A673 (cell line): Measurements from ENCODE around the gene DSTN. TPM values are rescaled to one million over a fixed set of nuclear protein-coding genes. Genes with fewer than 3 reads are reported as not detected.

Experiments used
- BruUV-seq: library from RNA; stranded (reverse); fragments of 400-500 nt; replicated peaks from 2 replicates; lab custom pipeline; 2021; lab: Mats Ljungman, UMichigan
- CTCF ChIA-PET: fragments of 300-600 bp; sonication (Branson Sonifier 250); formaldehyde crosslinking; loops from one replicate; lab custom pipeline; 2022; ENCODE audit warnings: antibody characterized with exemption; lab: Charles Lee
- POLR2A ChIA-PET: fragments of 300-600 bp; sonication (Branson Sonifier 250); formaldehyde crosslinking; loops from one replicate; lab custom pipeline; 2022; ENCODE audit warnings: antibody characterized with exemption; ENCODE audit not compliant: low non-redundant PET; lab: Charles Lee
- DNase-seq: peaks from one replicate; pipeline ENCODE4 v3.0.0-alpha.2; 2015; ENCODE audit warnings: low spot score
- H3K27ac ChIP-seq: fragments of 200-600 bp; sonication (generic); 2 replicates; pipeline ENCODE4 v1.5.1; 2016; ENCODE audit warnings: mixed run types, low read depth, mild to moderate bottlenecking, mixed read lengths, antibody characterized with exemption, low read length; ENCODE audit not compliant: poor library complexity, severe bottlenecking
- H3K27me3 ChIP-seq: fragments of 200-600 bp; sonication (generic); replicated peaks from 2 replicates; pipeline ENCODE4 v1.6.1; 2017; ENCODE audit warnings: mixed run types, low read depth, mild to moderate bottlenecking, mixed read lengths, antibody characterized with exemption, low read length; ENCODE audit not compliant: insufficient read depth, poor library complexity
- H3K36me3 ChIP-seq: fragments of 200-600 bp; sonication (generic); 2 replicates; pipeline ENCODE4 v1.6.1; 2016; ENCODE audit warnings: mixed run types, mild to moderate bottlenecking, mixed read lengths, antibody characterized with exemption, low read length; ENCODE audit not compliant: insufficient read depth, poor library complexity, severe bottlenecking
- H3K4me1 ChIP-seq: fragments of 200-600 bp; sonication (generic); 2 replicates; pipeline ENCODE4 v1.6.1; 2017; ENCODE audit warnings: mixed run types, mild to moderate bottlenecking, mixed read lengths, antibody characterized with exemption, low read length; ENCODE audit not compliant: insufficient read depth, poor library complexity, severe bottlenecking
- H3K4me3 ChIP-seq: fragments of 200-600 bp; sonication (generic); 2 replicates; pipeline ENCODE4 v1.5.1; 2016; ENCODE audit warnings: low read depth, mixed run types, mild to moderate bottlenecking, mixed read lengths, low read length; ENCODE audit not compliant: poor library complexity, severe bottlenecking
- H3K9me3 ChIP-seq: fragments of 200-600 bp; sonication (generic); 2 replicates; pipeline ENCODE4 v1.6.1; 2016; ENCODE audit warnings: mixed run types, low read depth, mild to moderate bottlenecking, mixed read lengths, antibody characterized with exemption, low read length; ENCODE audit not compliant: poor library complexity, severe bottlenecking
- EZH2 ChIP-seq: fragments of 200-600 bp; sonication (generic); IDR thresholded peaks from 2 replicates; pipeline ENCODE4 v1.6.1; 2017; ENCODE audit warnings: borderline replicate concordance, low read depth, mild to moderate bottlenecking, mixed read lengths, antibody characterized with exemption, low read length; ENCODE audit not compliant: poor library complexity, severe bottlenecking
- intact Hi-C: fragments of 100-400 bp; cut with micrococcal nuclease; formaldehyde crosslinking; loops from one replicate; pipeline ENCODE4 v1.10.0; 2022; ENCODE audit not compliant: unreplicated experiment
- total RNA-seq: library from RNA; stranded (reverse); gene quantifications from 2 replicates; pipeline ENCODE4 v1.2.3, GENCODE V29; 2021
- TF ChIP-seq, protein P1 (sequence below): fragments of 300-800, 200-600 bp; sonication (generic); conservative IDR thresholded peaks from 2 replicates; pipeline ENCODE4 v1.5.1; 2017; ENCODE audit warnings: low read depth, mild to moderate bottlenecking, antibody characterized with exemption, low read length, moderate library complexity, mixed read lengths

DSTN gene
- total RNA-seq, 1 experiment from 2014 or later, result 159 TPM

- intact Hi-C loops, result no loop called here
- Histone ChIP-seq H3K4me1 (peaks cover 12% of the 10 kb centered on the region), H3K36me3 (no peaks in the 10 kb centered on the region), H3K9me3 (no peaks in the 10 kb centered on the region), H3K27me3 (no peaks in the 10 kb centered on the region), H3K4me3 (no peak overlapping the region), H3K27ac (no peak overlapping the region)
- ChIA-PET CTCF (interaction anchor here (1.0 kb wide), 1 partner anchor 53 kb away, joined by 3 read pairs; no protein-coding TSS in a partner anchor), POLR2A (interaction anchor here (0.7 kb wide), 1 partner anchor 823 kb away, joined by 3 read pairs; no protein-coding TSS in a partner anchor)
- DNase-seq, result no peak
- no peak for TF ChIP-seq EZH2
- BruUV-seq, result no TSS peak
Observed at GRCh38 chr20:17590245-17590644, 20.4 kb downstream of the DSTN start.

- TF ChIP-seq EZH2, result no peak
- TF ChIP-seq, protein P1, sequence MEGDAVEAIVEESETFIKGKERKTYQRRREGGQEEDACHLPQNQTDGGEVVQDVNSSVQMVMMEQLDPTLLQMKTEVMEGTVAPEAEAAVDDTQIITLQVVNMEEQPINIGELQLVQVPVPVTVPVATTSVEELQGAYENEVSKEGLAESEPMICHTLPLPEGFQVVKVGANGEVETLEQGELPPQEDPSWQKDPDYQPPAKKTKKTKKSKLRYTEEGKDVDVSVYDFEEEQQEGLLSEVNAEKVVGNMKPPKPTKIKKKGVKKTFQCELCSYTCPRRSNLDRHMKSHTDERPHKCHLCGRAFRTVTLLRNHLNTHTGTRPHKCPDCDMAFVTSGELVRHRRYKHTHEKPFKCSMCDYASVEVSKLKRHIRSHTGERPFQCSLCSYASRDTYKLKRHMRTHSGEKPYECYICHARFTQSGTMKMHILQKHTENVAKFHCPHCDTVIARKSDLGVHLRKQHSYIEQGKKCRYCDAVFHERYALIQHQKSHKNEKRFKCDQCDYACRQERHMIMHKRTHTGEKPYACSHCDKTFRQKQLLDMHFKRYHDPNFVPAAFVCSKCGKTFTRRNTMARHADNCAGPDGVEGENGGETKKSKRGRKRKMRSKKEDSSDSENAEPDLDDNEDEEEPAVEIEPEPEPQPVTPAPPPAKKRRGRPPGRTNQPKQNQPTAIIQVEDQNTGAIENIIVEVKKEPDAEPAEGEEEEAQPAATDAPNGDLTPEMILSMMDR, result no peak
- no peak for DNase-seq
- Histone ChIP-seq H3K36me3 (no peaks in the 10 kb centered on the region), H3K4me3 (no peak overlapping the region), H3K27ac (no peak overlapping the region), H3K27me3 (no peaks in the 10 kb centered on the region), H3K4me1 (peaks cover 12% of the 10 kb centered on the region), H3K9me3 (no peaks in the 10 kb centered on the region)
- BruUV-seq, result no TSS peak
- intact Hi-C loops, result no loop called here
- ChIA-PET POLR2A (no interaction called here), CTCF (no interaction called here)
Observed at GRCh38 chr20:17593902-17594301, 24.0 kb downstream of the DSTN start.

DNA sequence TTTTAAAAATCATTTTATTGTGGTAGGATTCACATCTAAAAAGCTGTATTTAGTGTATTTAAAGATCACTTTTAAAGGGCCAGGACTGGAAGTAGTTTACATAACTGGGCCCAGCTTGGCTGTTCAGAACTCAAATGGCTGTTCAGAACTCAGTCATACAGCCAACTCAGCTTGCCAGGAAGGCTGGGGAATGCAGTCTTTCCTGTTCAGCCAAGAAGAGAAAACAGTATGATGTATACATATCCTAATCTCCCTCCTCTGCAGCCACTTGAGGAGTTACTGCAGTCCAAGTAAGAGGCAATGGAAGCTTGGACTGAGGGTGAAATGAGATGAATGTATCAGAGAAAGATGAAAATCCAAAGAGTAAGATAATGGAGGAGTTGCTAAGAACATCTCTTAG is 24.6 kb downstream of the DSTN start:
- Histone ChIP-seq H3K36me3 (no peaks in the 10 kb centered on the region), H3K4me3 (no peak overlapping the region), H3K4me1 (peaks cover 10% of the 10 kb centered on the region), H3K9me3 (no peaks in the 10 kb centered on the region), H3K27ac (no peak overlapping the region), H3K27me3 (no peaks in the 10 kb centered on the region)
- POLR2A ChIA-PET, result no interaction called here
- no peak for DNase-seq
- TF ChIP-seq, protein P1, result no peak
- no peak for TF ChIP-seq EZH2
- no TSS peak for BruUV-seq
- CTCF ChIA-PET, result no interaction called here
- intact Hi-C loops, result no loop called here

- TF ChIP-seq, protein P1, result no peak
- no peak for TF ChIP-seq EZH2
- no peak overlapping the region for H3K27ac ChIP-seq
- intact Hi-C loops, result no loop called here
- BruUV-seq, result no TSS peak
- H3K4me3 ChIP-seq, result no peak overlapping the region
- no peaks in the 10 kb centered on the region for H3K9me3 ChIP-seq
- no peak for DNase-seq
- no peaks in the 10 kb centered on the region for H3K27me3 ChIP-seq
- H3K36me3 ChIP-seq, result no peaks in the 10 kb centered on the region
- ChIA-PET POLR2A (no interaction called here), CTCF (interaction anchor here (0.7 kb wide), 1 partner anchor 11 kb away, joined by 3 read pairs; no protein-coding TSS in a partner anchor)
- H3K4me1 ChIP-seq, result peaks cover 6% of the 10 kb centered on the region
Observed at GRCh38 chr20:17595856-17596255, 26.0 kb downstream of the DSTN start.
